CD14-positive monocyte (primary cell): ENCODE measurements around the gene FFAR2. TPM values are rescaled to one million over a fixed set of nuclear protein-coding genes. Genes with fewer than 3 reads are reported as not detected.
"Not testable (repeated sequence)": the region's sequence is repeated elsewhere in the genome, so short reads cannot be mapped to it uniquely, and the experiment has no call there.

Experiments
- DNase-seq, 3 donors: peaks; one replicate each; pipeline ENCODE4 v3.0.0-alpha.2; 2011 to 2022
- H2AFZ ChIP-seq: 2 replicates; pipeline ENCODE4 v1.6.0; 2012; ENCODE audit warnings: mild to moderate bottlenecking, low read depth, low read length, inconsistent platforms; ENCODE audit not compliant: insufficient read depth, poor library complexity, severe bottlenecking
- H3K27ac ChIP-seq, 2 donors: 1 replicate in 1 of 2; 2 replicates in 1 of 2; pipeline ENCODE4 v1.5.1; 2012 to 2013; ENCODE audit warnings: low read length in 2 of 2, control low read depth in 1 of 2, inconsistent platforms in 1 of 2, low read depth in 1 of 2, mild to moderate bottlenecking in 1 of 2
- H3K27me3 ChIP-seq, 2 donors: one replicate each; pipeline versions ENCODE4 v1.6.0 to v1.6.1; 2011 to 2013; ENCODE audit warnings: low read length in 2 of 2; ENCODE audit not compliant: control insufficient read depth in 2 of 2, insufficient read depth in 2 of 2
- H3K36me3 ChIP-seq, 2 donors: replicated peaks in 1 of 2; 1 replicate in 1 of 2; 2 replicates in 1 of 2; pipeline versions ENCODE4 v1.5.1 to v1.6.1; 2012 to 2013; ENCODE audit warnings: low read length in 2 of 2, control low read depth in 1 of 2, inconsistent platforms in 1 of 2, mild to moderate bottlenecking in 1 of 2; ENCODE audit not compliant: insufficient read depth in 2 of 2, control insufficient read depth in 1 of 2
- H3K4me1 ChIP-seq, 2 donors: 1 replicate in 1 of 2; 2 replicates in 1 of 2; pipeline versions ENCODE4 v1.5.1 to v1.6.1; 2012 to 2013; ENCODE audit warnings: low read length in 2 of 2, control low read depth in 1 of 2, inconsistent platforms in 1 of 2, mild to moderate bottlenecking in 1 of 2, moderate library complexity in 1 of 2; ENCODE audit not compliant: insufficient read depth in 2 of 2, control insufficient read depth in 1 of 2
- H3K4me2 ChIP-seq: replicated peaks from 2 replicates; pipeline ENCODE3; 2012; ENCODE audit warnings: low read length, moderate library complexity, mild to moderate bottlenecking; ENCODE audit not compliant: poor library complexity, severe bottlenecking; ENCODE audit errors: extremely low read depth
- H3K4me3 ChIP-seq, 3 experiments: fragments of 200-600 bp in 1 of 3; sonication (generic) in 1 of 3; replicated peaks in 1 of 3; 1 replicate in 2 of 3; 2 replicates in 1 of 3; pipeline ENCODE4 v1.5.1; 2011 to 2013; ENCODE audit warnings: low read length in 3 of 3, mild to moderate bottlenecking in 3 of 3, control low read depth in 2 of 3, low read depth in 2 of 3, inconsistent platforms in 1 of 3, moderate library complexity in 1 of 3
- H3K79me2 ChIP-seq: 2 replicates; pipeline ENCODE4 v1.6.0; 2012; ENCODE audit warnings: mild to moderate bottlenecking, control low read depth, inconsistent platforms, low read length, moderate library complexity; ENCODE audit not compliant: insufficient read depth
- H3K9ac ChIP-seq: 2 replicates; pipeline ENCODE4 v1.6.0; 2017; ENCODE audit warnings: low read length, mild to moderate bottlenecking; ENCODE audit not compliant: insufficient read depth, poor library complexity, severe bottlenecking
- H3K9me3 ChIP-seq, 2 donors: replicated peaks in 1 of 2; 1 replicate in 1 of 2; 2 replicates in 1 of 2; pipeline versions ENCODE4 v1.5.1 to v1.6.1; 2012 to 2013; ENCODE audit warnings: low read length in 2 of 2, control low read depth in 1 of 2; ENCODE audit not compliant: control insufficient read depth in 1 of 2, insufficient read depth in 1 of 2
- H4K20me1 ChIP-seq: 2 replicates; pipeline ENCODE4 v1.6.0; 2012; ENCODE audit warnings: mild to moderate bottlenecking, low read length, control low read depth, moderate library complexity; ENCODE audit not compliant: insufficient read depth
- H3K27ac Mint-ChIP-seq, 7 donors: one replicate each; pipeline ENCODE4 v1.8.0; 2020; ENCODE audit warnings: mild to moderate bottlenecking in 7 of 7, mixed read lengths in 7 of 7, moderate library complexity in 6 of 7, inconsistent platforms in 2 of 7
- H3K27me3 Mint-ChIP-seq, 3 donors: one replicate each; pipeline ENCODE4 v1.8.0; 2021 to 2022; ENCODE audit warnings: low read depth in 3 of 3, mild to moderate bottlenecking in 3 of 3, mixed read lengths in 3 of 3, moderate library complexity in 3 of 3, inconsistent platforms in 1 of 3
- H3K36me3 Mint-ChIP-seq, 2 donors: one replicate each; pipeline ENCODE4 v1.8.0; 2020; ENCODE audit warnings: mixed read lengths in 2 of 2, inconsistent platforms in 1 of 2, mild to moderate bottlenecking in 1 of 2
- H3K4me1 Mint-ChIP-seq: one replicate; pipeline ENCODE4 v1.8.0; 2020; ENCODE audit warnings: mild to moderate bottlenecking, mixed read lengths
- H3K4me3 Mint-ChIP-seq, 2 donors: one replicate each; pipeline ENCODE4 v1.8.0; 2020; ENCODE audit warnings: mild to moderate bottlenecking in 2 of 2, mixed read lengths in 2 of 2, moderate library complexity in 1 of 2
- H3K9me3 Mint-ChIP-seq, 7 donors: one replicate each; pipeline ENCODE4 v1.8.0; 2020 to 2022; ENCODE audit warnings: mixed read lengths in 7 of 7, mild to moderate bottlenecking in 6 of 7, moderate library complexity in 6 of 7, inconsistent platforms in 2 of 7
- WGBS: methylation state at CpG from one replicate; pipeline ENCODE4 v1.1.5; 2013; ENCODE audit warnings: missing lambda C conversion rate; ENCODE audit not compliant: insufficient coverage; 5-methylcytosine and 5-hydroxymethylcytosine counted together
- intact Hi-C, 2 donors: fragments of 100-400 bp; cut with micrococcal nuclease; formaldehyde crosslinking; loops; one replicate each; pipeline versions ENCODE4 v1.15.0 to v1.15.1; 2023
- polyA plus RNA-seq, 3 donors: library from polyadenylated mRNA; depleted of rRNA in 1 of 3; unstranded in 2 of 3; stranded (reverse) in 1 of 3; fragments of 300-500 nt in 2 of 3; fragments of >200 nt in 1 of 3; fragmentation: Illumina TruSeq in 2 of 3; gene quantifications; 1 replicate in 2 of 3; 2 replicates in 1 of 3; pipeline ENCODE4 v1.2.3, GENCODE V29; 2012 to 2021
- TF ChIP-seq, protein P1 (sequence below): fragments of 200-600 bp; IDR thresholded peaks from one replicate; pipeline ENCODE4 v1.8.0; 2022; ENCODE audit warnings: antibody characterized with exemption, mild to moderate bottlenecking

FFAR2 gene
- polyA plus RNA-seq, 3 donors, result 5.7 to 38.7 (median 10.8) TPM

DNA sequence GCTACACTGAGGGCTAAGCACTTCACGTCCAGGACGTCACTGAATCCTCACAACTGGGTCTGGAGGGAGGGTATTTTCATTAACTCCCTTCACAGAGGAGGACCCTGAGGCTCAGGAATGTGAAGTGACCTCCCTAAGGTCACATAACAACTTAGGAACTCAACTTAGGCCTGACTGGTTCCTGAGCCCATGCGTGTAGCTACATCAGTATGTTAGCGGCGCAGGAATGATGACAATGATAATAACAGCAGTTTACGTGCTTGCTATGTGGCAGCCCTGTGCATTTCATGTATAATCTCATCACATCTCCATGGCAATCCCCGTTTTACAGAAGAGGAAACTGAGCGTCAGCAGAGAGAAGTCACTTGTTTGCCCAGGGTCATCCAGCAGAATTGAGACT is 23.9 kb downstream of the FFAR2 start:
- Histone ChIP-seq H4K20me1 (no peaks in the 10 kb centered on the region), H2AFZ (no peak overlapping the region), H3K27ac (no peak overlapping the region), H3K27me3 (no peaks in the 10 kb centered on the region), H3K4me2 (no peak overlapping the region), H3K79me2 (no peaks in the 10 kb centered on the region), H3K4me3 (no peak overlapping the region), H3K9ac (no peak overlapping the region), H3K4me1 (peaks cover 3 to 6% of the 10 kb centered on the region in 2 donors), H3K36me3 (no peaks in the 10 kb centered on the region), H3K9me3 (no peaks in the 10 kb centered on the region)
- no peak for DNase-seq
- WGBS, result 93% methylated on average over 5 of the region's 8 CpGs
- peaks cover 0 to 4% (median 0%) of the 10 kb centered on the region in 3 donors for H3K27me3 Mint-ChIP-seq
- no peaks in the 10 kb centered on the region for H3K9me3 Mint-ChIP-seq
- intact Hi-C loops, result loop anchor here (5.0 kb wide), 2 partner anchors 55 to 200 kb away; no protein-coding TSS in a partner anchor
- no peak overlapping the region for H3K4me3 Mint-ChIP-seq
- TF ChIP-seq, protein P1, sequence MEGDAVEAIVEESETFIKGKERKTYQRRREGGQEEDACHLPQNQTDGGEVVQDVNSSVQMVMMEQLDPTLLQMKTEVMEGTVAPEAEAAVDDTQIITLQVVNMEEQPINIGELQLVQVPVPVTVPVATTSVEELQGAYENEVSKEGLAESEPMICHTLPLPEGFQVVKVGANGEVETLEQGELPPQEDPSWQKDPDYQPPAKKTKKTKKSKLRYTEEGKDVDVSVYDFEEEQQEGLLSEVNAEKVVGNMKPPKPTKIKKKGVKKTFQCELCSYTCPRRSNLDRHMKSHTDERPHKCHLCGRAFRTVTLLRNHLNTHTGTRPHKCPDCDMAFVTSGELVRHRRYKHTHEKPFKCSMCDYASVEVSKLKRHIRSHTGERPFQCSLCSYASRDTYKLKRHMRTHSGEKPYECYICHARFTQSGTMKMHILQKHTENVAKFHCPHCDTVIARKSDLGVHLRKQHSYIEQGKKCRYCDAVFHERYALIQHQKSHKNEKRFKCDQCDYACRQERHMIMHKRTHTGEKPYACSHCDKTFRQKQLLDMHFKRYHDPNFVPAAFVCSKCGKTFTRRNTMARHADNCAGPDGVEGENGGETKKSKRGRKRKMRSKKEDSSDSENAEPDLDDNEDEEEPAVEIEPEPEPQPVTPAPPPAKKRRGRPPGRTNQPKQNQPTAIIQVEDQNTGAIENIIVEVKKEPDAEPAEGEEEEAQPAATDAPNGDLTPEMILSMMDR, result no peak
- no peak overlapping the region for H3K27ac Mint-ChIP-seq
- no peaks in the 10 kb centered on the region for H3K36me3 Mint-ChIP-seq
- H3K4me1 Mint-ChIP-seq, result peaks cover 15% of the 10 kb centered on the region

GRCh38 chr19:35474104-35474503 is 26.0 kb downstream of the FFAR2 start:
- H3K36me3 Mint-ChIP-seq, result no peaks in the 10 kb centered on the region
- H3K4me3 ChIP-seq, result no peak overlapping the region
- H3K36me3 ChIP-seq, result no peaks in the 10 kb centered on the region
- H3K27me3 ChIP-seq, result no peaks in the 10 kb centered on the region
- H3K4me1 ChIP-seq, result no peaks in the 10 kb centered on the region
- no peak for DNase-seq
- H4K20me1 ChIP-seq, result no peaks in the 10 kb centered on the region
- WGBS, result 100% methylated on average over 10 of the region's 14 CpGs
- H3K4me2 ChIP-seq, result no peak overlapping the region
- H3K4me1 Mint-ChIP-seq, result peaks cover 4% of the 10 kb centered on the region
- intact Hi-C loops, result loop anchor here (5.0 kb wide), 2 partner anchors 57 to 202 kb away; no protein-coding TSS in a partner anchor
- TF ChIP-seq, protein P1, result no peak
- H3K9me3 ChIP-seq, result no peaks in the 10 kb centered on the region
- no peaks in the 10 kb centered on the region for H3K9me3 Mint-ChIP-seq
- peaks cover 0 to 2% (median 0%) of the 10 kb centered on the region in 3 donors for H3K27me3 Mint-ChIP-seq
- H3K27ac ChIP-seq, result no peak overlapping the region
- no peak overlapping the region for H2AFZ ChIP-seq
- no peak overlapping the region for H3K27ac Mint-ChIP-seq
- H3K79me2 ChIP-seq, result no peaks in the 10 kb centered on the region
- H3K4me3 Mint-ChIP-seq, result no peak overlapping the region
- no peak overlapping the region for H3K9ac ChIP-seq

DNA sequence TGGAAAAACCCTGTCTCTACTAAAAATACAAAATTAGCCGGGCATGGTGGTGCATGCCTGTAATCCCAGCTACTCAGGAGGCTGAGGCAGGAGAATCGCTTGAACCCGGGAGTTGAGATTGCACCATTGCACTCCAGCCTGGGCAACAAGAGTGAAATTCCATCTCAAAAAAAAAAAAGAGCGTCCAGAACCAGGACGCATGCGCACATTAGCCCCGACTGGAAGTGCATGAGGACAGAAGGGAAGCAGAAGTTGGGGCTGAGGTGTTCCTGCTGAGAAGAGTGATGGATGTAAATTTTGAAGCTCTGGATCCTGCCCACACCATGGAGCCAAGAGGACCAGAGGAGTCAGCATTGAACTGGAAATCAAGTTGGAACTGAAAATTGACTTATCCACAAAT is 26.5 kb downstream of the FFAR2 start:
- H3K4me3 Mint-ChIP-seq, H3K27me3 ChIP-seq, H3K79me2 ChIP-seq, H3K36me3 ChIP-seq, H3K27me3 Mint-ChIP-seq, H2AFZ ChIP-seq, H3K9me3 ChIP-seq, H3K36me3 Mint-ChIP-seq, DNase-seq, H3K4me3 ChIP-seq, H3K9ac ChIP-seq, H3K9me3 Mint-ChIP-seq, H3K4me1 ChIP-seq, H3K27ac Mint-ChIP-seq, H3K4me1 Mint-ChIP-seq, H3K27ac ChIP-seq, H4K20me1 ChIP-seq, H3K4me2 ChIP-seq: not testable (repeated sequence)
- WGBS, result 91% methylated on average over 6 of the region's 7 CpGs
- intact Hi-C loops, result loop anchor here (5.0 kb wide), 2 partner anchors 57 to 202 kb away; no protein-coding TSS in a partner anchor
